Glutamatergic neuron (in vitro differentiated cells): ENCODE data around the gene SPSB2. TPM values are rescaled to one million over a fixed set of nuclear protein-coding genes. Genes with fewer than 3 reads are reported as not detected.

Experiments
- DNase-seq: peaks from one replicate; pipeline ENCODE4 v3.0.0; 2022
- H3K27ac Mint-ChIP-seq: one replicate; pipeline ENCODE4 v1.8.0; 2020; ENCODE audit warnings: mild to moderate bottlenecking, mixed read lengths, inconsistent platforms; ENCODE audit not compliant: unreplicated experiment
- H3K27me3 Mint-ChIP-seq: one replicate; pipeline ENCODE4 v1.8.0; 2020; ENCODE audit warnings: mild to moderate bottlenecking, moderate library complexity, mixed read lengths, inconsistent platforms; ENCODE audit not compliant: unreplicated experiment
- H3K36me3 Mint-ChIP-seq: one replicate; pipeline ENCODE4 v1.8.0; 2020; ENCODE audit warnings: mild to moderate bottlenecking, mixed read lengths, inconsistent platforms; ENCODE audit not compliant: unreplicated experiment
- H3K4me1 Mint-ChIP-seq: one replicate; pipeline ENCODE4 v1.8.0; 2020; ENCODE audit warnings: mild to moderate bottlenecking, low read depth, mixed read lengths, inconsistent platforms; ENCODE audit not compliant: unreplicated experiment
- H3K4me3 Mint-ChIP-seq: one replicate; pipeline ENCODE4 v1.8.0; 2020; ENCODE audit warnings: mild to moderate bottlenecking, mixed read lengths, inconsistent platforms; ENCODE audit not compliant: unreplicated experiment
- H3K9me3 Mint-ChIP-seq: one replicate; pipeline ENCODE4 v1.8.0; 2020; ENCODE audit warnings: mild to moderate bottlenecking, moderate library complexity, mixed read lengths, inconsistent platforms; ENCODE audit not compliant: unreplicated experiment
- CTCF ChIP-seq: fragments of 200-600 bp; sonication (generic); IDR thresholded peaks from one replicate; pipeline ENCODE4 v1.5.0; 2021; ENCODE audit not compliant: partially characterized antibody, unreplicated experiment
- long read RNA-seq: library from polyadenylated mRNA; unstranded; transcript quantifications from one replicate; pipeline ENCODE4 v2.0.0, GENCODE V29; 2020; ENCODE audit not compliant: unreplicated experiment
- total RNA-seq: library from RNA; stranded (reverse); fragmentation: NEBNext Ultra II Directional; extraction: Animal tissue kit (Norgen Biotek cat#: 25700); gene quantifications from one replicate; pipeline ENCODE4 v1.2.1, GENCODE V29; 2021; ENCODE audit not compliant: unreplicated experiment

Gene SPSB2
- 4.3 TPM for total RNA-seq
- long read RNA-seq, partial matches to known transcripts, result 1 of 3 reads
- long read RNA-seq, other reads (novel, unspliced or antisense), result 1 of 3 reads

GRCh38 chr12:6873094-6874014 lies at the start of gene SPSB2:
SPSB2 (minus strand) TSS chr12:6873303; CDS start chr12:6872901, 402 bp downstream.
- Mint-ChIP-seq H3K9me3 (peaks cover 23% of the 10 kb centered on the region), H3K36me3 (no peaks in the 10 kb centered on the region), H3K4me3 (peak within 1 kb of the TSS; percentile 89), H3K4me1 (peaks cover 20% of the 10 kb centered on the region), H3K27me3 (peaks cover 16% of the 10 kb centered on the region), H3K27ac (peak within 1 kb of the TSS; percentile 84)
- no peak for TF ChIP-seq CTCF
- DNase-seq, result peak; percentile 100

- Mint-ChIP-seq H3K4me3 (peak overlapping the region; percentile 73), H3K27ac (peak overlapping the region; percentile 57), H3K27me3 (peaks cover 21% of the 10 kb centered on the region), H3K4me1 (peaks cover 51% of the 10 kb centered on the region), H3K36me3 (peaks cover 13% of the 10 kb centered on the region), H3K9me3 (peaks cover 18% of the 10 kb centered on the region)
- DNase-seq, result no peak
- TF ChIP-seq CTCF, result no peak
These were observed 49.2 kb upstream of the SPSB2 start for GRCh38 chr12:6921996-6922946.

- no peak for DNase-seq
- H3K27ac Mint-ChIP-seq, result no peak overlapping the region
- H3K4me1 Mint-ChIP-seq, result peaks cover 45% of the 10 kb centered on the region
- peaks cover 9% of the 10 kb centered on the region for H3K36me3 Mint-ChIP-seq
- TF ChIP-seq CTCF, result no peak
- H3K4me3 Mint-ChIP-seq, result peak overlapping the region; percentile 57
- peaks cover 12% of the 10 kb centered on the region for H3K9me3 Mint-ChIP-seq
- peaks cover 14% of the 10 kb centered on the region for H3K27me3 Mint-ChIP-seq
These were observed 48.4 kb upstream of the SPSB2 start for GRCh38 chr12:6921539-6921938.

GRCh38 chr12:6919588-6919987 lies 46.5 kb upstream of the SPSB2 start:
- H3K27ac Mint-ChIP-seq, result no peak overlapping the region
- no peak overlapping the region for H3K4me3 Mint-ChIP-seq

More at GRCh38 chr12:6919588-6919987, 46.5 kb upstream of the SPSB2 start:
- no peak for DNase-seq
- no peak for TF ChIP-seq CTCF
- H3K36me3 Mint-ChIP-seq, result peaks cover 9% of the 10 kb centered on the region
- H3K9me3 Mint-ChIP-seq, result peaks cover 2% of the 10 kb centered on the region
- peaks cover 34% of the 10 kb centered on the region for H3K4me1 Mint-ChIP-seq
- peaks cover 13% of the 10 kb centered on the region for H3K27me3 Mint-ChIP-seq
